Islet of Langerhans (tissue), 1 donor: Measurements from ENCODE around the gene TTC33.

Experiments
- FAIRE-seq: peaks from one replicate; lab custom pipeline; 2011; peaks lifted over from hg19 to GRCh38; lab: Jason Lieb, UNC

Gene TTC33

GRCh38 chr5:40480392-40480791 is 275.4 kb downstream of the TTC33 start:
- FAIRE-seq: no peak

GRCh38 chr5:40479939-40480338 is 275.8 kb downstream of the TTC33 start:
- no peak for FAIRE-seq

DNA sequence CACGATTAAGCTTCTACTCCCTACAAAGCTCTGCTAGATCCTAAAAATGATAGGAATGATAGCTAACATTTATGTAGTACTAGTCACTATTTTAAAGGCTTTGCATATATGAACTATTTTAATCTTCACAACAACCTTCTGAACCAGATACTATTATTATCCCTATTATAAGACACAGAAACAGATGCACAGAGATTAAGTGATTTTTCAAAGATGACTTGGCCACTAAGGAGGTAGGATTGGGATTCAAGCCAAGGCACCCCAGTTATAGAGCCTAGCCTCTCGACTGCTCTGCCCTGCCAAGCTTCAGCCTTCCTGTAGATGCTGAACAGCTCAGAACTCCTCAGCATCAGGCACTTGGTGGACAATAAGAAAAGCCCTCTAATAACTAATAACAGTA is 277.0 kb downstream of the TTC33 start:
- FAIRE-seq: no peak

DNA sequence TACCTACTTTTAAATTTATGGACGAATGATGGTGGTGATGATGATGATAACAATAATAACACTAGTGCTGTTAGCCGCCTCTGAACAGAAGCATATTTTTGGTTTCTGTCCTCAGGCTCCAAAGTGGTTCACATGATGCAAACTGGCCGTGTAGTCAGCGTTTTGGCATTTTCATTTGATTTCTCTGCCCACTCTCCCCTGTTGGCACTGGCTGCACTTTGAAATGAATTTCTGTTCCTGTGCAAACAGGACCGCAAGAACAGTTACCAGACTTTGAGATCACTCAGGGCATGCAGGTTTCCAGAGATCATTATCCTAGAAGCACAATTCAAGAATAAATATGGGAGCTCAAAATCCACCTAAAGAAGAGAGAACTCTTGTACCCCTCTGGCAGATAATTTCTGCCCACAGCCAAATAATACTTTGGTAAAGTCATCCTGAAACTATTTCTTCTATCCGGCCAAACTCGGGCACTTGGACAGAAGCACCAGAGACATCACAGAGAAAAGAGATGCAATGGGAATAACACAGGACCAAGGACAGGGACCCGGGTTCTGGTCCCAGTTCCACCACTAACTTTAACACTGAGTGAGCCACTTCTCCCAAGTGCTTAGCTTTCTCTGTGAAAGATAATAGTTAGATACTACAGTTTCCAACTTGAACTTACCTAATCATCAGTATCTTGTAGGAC is 277.8 kb downstream of the TTC33 start:
- FAIRE-seq: no peak

GRCh38 chr5:40475561-40475960 is 280.2 kb downstream of the TTC33 start:
- FAIRE-seq: no peak

GRCh38 chr5:40474250-40474649 is 281.5 kb downstream of the TTC33 start:
- no peak for FAIRE-seq

DNA sequence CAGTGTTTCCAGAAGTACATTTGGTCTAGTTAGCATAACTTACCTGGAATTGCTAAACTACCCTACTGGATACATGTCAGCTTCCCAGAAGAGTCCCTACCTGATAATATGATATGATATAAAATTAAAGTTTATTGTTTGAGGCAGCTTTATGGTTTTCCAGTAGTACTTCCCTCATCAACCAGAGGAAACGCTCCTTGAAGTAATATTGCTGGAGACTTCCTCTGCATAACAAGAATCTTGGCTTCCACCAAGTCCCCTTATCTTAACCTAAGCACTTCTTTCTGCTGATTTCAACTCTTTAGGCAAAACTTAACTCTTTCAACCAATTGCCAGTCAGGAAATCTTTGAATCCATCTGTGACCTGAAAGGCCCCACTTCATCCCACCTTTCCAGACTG is 290.3 kb downstream of the TTC33 start:
- FAIRE-seq: no peak

- no peak for FAIRE-seq
These were observed 291.2 kb downstream of the TTC33 start for GRCh38 chr5:40464511-40464910.
